Small intestine (tissue), 7 donors: ENCODE results near the gene BLM. TPM values are rescaled to one million over a fixed set of nuclear protein-coding genes. Genes with fewer than 3 reads are reported as not detected.

Experiments
- DNase-seq, 2 donors: peaks; one replicate each; pipeline versions ENCODE4 v3.0.0 to v3.0.0-alpha.2; 2013
- FAIRE-seq: peaks from 2 replicates; lab custom pipeline; 2012; peaks lifted over from hg19 to GRCh38; lab: Jason Lieb, UNC
- H3K27ac ChIP-seq, 3 donors: one replicate each; pipeline ENCODE4 v1.5.1; 2013; ENCODE audit warnings: low read length in 2 of 3, mild to moderate bottlenecking in 2 of 3, control low read depth in 1 of 3, inconsistent platforms in 1 of 3, low read depth in 1 of 3, moderate library complexity in 1 of 3
- H3K27me3 ChIP-seq, 3 donors: one replicate each; pipeline ENCODE4 v1.6.1; 2013; ENCODE audit warnings: low read length in 3 of 3, inconsistent platforms in 1 of 3; ENCODE audit not compliant: control insufficient read depth in 3 of 3, insufficient read depth in 3 of 3
- H3K36me3 ChIP-seq, 3 donors: one replicate each; pipeline ENCODE4 v1.6.1; 2013; ENCODE audit warnings: low read length in 3 of 3, inconsistent platforms in 1 of 3, low read depth in 1 of 3, mild to moderate bottlenecking in 1 of 3, moderate library complexity in 1 of 3; ENCODE audit not compliant: control insufficient read depth in 3 of 3, insufficient read depth in 2 of 3
- H3K4me1 ChIP-seq, 3 donors: one replicate each; pipeline ENCODE4 v1.6.1; 2013; ENCODE audit warnings: low read length in 2 of 3, inconsistent platforms in 1 of 3, low read depth in 1 of 3, mild to moderate bottlenecking in 1 of 3, moderate library complexity in 1 of 3; ENCODE audit not compliant: control insufficient read depth in 3 of 3, insufficient read depth in 2 of 3
- H3K4me3 ChIP-seq, 3 donors: one replicate each; pipeline ENCODE4 v1.5.1; 2013; ENCODE audit warnings: low read length in 3 of 3, control low read depth in 1 of 3, inconsistent platforms in 1 of 3, low read depth in 1 of 3, mild to moderate bottlenecking in 1 of 3, moderate library complexity in 1 of 3
- H3K9me3 ChIP-seq, 2 donors: one replicate each; pipeline ENCODE4 v1.6.1; 2013; ENCODE audit warnings: low read depth in 1 of 2, low read length in 1 of 2; ENCODE audit not compliant: control insufficient read depth in 2 of 2, insufficient read depth in 1 of 2
- WGBS, 3 donors: extraction: QIAGEN DNeasy Blood & Tissue Kit; methylation state at CpG; one replicate each; pipeline ENCODE4 v1.1.7; 2013; 5-methylcytosine and 5-hydroxymethylcytosine counted together
- polyA plus RNA-seq, 4 donors: library from polyadenylated mRNA; stranded (reverse) in 3 of 4; unstranded in 1 of 4; fragments of 200-250 nt in 3 of 4; fragments of 120-200 nt in 1 of 4; gene quantifications; one replicate each; pipeline versions ENCODE4 v1.2.1 to v1.2.3, GENCODE V29; 2013
- donor health status: healthy with polysubstance abuse.
- donor health status: control.
- donor health status: control.
- donor health status: Bipolar disorder and iron deficiency.
- donor health status: healthy.

Gene BLM
- polyA plus RNA-seq, 4 donors = 1.6 to 4.8 (median 3.3) TPM

- no peaks in the 10 kb centered on the region for H3K36me3 ChIP-seq
- no peak for FAIRE-seq
- no peak for DNase-seq
- peaks cover 0 to 5% (median 0%) of the 10 kb centered on the region in 3 donors for H3K4me1 ChIP-seq
- no peaks in the 10 kb centered on the region for H3K9me3 ChIP-seq
- 83 to 88% (median 84%) methylated on average over 7 of the region's 7 CpGs for WGBS, 3 donors
- H3K4me3 ChIP-seq = no peak overlapping the region
- H3K27me3 ChIP-seq = no peaks in the 10 kb centered on the region
- no peak overlapping the region for H3K27ac ChIP-seq
These were observed 143.3 kb downstream of the BLM start for GRCh38 chr15:90860450-90860849.

GRCh38 chr15:90860942-90861675 is 144.0 kb downstream of the BLM start:
- no peak for FAIRE-seq
- 87 to 89% (median 88%) methylated on average over 14 of the region's 14 CpGs for WGBS, 3 donors

DNA sequence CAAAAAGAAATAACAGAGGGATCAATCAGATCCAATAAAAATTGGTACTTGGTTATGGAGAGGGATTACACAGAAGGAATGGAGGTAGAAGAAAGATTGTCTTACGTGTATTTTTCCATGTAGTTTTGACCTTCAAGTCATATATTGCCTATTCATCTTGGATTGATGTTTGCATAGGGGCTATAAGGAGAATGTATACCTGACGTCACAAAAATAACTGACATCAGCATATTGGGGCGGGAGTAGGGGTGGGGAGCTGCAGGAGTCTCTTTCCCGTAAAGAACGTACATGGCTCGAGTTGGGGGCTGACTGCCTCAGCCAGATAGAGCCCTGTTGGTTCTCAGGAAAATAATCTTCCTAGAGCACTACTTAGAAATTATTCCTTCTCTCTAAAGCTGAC is 145.3 kb downstream of the BLM start:
- 91 to 94% (median 92%) methylated on average over 6 of the region's 6 CpGs for WGBS, 3 donors
- no peak for DNase-seq
- Histone ChIP-seq H3K27me3 (no peaks in the 10 kb centered on the region), H3K36me3 (no peaks in the 10 kb centered on the region), H3K9me3 (no peaks in the 10 kb centered on the region), H3K4me1 (no peaks in the 10 kb centered on the region), H3K27ac (no peak overlapping the region), H3K4me3 (no peak overlapping the region)
- FAIRE-seq = no peak

More at GRCh38 chr15:90860942-90861675, 144.0 kb downstream of the BLM start:
- H3K27ac ChIP-seq = no peak overlapping the region
- no peaks in the 10 kb centered on the region for H3K36me3 ChIP-seq
- no peaks in the 10 kb centered on the region for H3K27me3 ChIP-seq
- H3K4me1 ChIP-seq = peaks cover 0 to 5% (median 0%) of the 10 kb centered on the region in 3 donors
- H3K9me3 ChIP-seq = no peaks in the 10 kb centered on the region
- DNase-seq = no peak
- H3K4me3 ChIP-seq = no peak overlapping the region

DNA sequence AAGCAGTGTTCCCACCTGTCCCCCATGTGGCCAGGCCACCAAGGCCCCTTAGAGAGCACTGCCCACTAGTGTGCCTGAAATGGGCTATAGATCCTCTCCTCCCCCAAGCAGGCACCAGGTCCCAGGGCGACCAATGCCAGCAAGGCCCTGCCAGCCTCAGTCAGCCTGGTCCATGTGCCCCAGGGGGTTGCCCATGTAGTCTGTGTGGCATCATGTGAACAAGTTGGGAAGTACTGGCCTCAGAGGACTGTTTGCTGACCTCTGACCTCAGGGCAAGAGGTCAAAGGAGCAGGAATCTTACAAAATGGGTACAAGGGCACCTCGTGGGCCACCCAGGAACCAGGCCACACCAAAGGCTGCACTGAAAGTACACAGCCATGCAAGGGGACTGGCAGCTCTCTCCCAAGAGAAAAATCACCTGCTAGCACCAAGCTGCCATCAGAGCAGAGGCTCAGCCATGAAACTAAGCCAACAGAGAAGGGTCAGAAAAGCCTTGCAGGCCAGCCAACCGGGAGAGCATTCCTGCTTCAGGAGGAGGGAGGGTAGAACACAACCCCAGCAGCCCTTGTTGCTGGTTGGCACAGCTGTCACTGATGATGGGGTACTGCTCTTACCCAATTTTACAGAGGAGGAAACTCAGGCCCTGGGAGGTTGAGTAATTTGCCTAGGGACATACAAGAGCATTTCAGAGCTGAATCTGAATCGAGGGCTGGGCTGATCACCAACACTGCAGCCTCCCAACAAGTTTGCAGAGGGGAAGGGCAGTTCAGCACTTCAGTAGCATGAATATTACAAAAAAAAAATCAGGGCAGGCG is 146.0 kb downstream of the BLM start:
- H3K27me3 ChIP-seq = no peaks in the 10 kb centered on the region
- H3K9me3 ChIP-seq = no peaks in the 10 kb centered on the region
- DNase-seq (no peak), FAIRE-seq (no peak)
- H3K27ac ChIP-seq = no peak overlapping the region
- H3K36me3 ChIP-seq = no peaks in the 10 kb centered on the region
- no peak overlapping the region for H3K4me3 ChIP-seq
- H3K4me1 ChIP-seq = peaks cover 0 to 4% (median 0%) of the 10 kb centered on the region in 3 donors
- WGBS, 3 donors = 70 to 77% (median 75%) methylated on average over 5 of the region's 5 CpGs

DNA sequence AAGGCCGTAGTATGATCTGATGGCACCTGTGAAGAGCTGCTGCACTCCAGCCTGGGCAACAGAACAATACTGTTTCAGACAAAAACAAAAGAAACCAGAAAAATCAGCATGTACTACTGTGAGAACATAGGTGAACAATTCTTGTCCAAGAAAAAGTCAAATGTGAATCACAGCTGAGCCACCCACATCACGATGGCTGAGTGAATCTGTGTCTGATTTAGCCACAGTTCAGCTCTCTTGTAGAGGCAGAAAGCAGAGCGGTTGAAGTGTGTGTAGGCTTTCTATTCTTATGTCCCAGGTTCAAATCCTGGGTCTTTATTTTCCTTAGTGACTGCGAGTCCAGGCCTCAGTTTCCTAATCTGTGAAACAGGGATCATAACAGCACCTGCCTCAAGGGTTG is 146.8 kb downstream of the BLM start:
- H3K9me3 ChIP-seq = no peaks in the 10 kb centered on the region
- no peak overlapping the region for H3K4me3 ChIP-seq
- H3K36me3 ChIP-seq = peaks cover 0 to 2% (median 0%) of the 10 kb centered on the region in 3 donors
- DNase-seq (no peak), FAIRE-seq (no peak)
- no peaks in the 10 kb centered on the region for H3K27me3 ChIP-seq
- peaks cover 0 to 12% (median 0%) of the 10 kb centered on the region in 3 donors for H3K4me1 ChIP-seq
- no peak overlapping the region for H3K27ac ChIP-seq
- WGBS, 3 donors = 87 to 94% (median 91%) methylated on average over 4 of the region's 4 CpGs

DNA sequence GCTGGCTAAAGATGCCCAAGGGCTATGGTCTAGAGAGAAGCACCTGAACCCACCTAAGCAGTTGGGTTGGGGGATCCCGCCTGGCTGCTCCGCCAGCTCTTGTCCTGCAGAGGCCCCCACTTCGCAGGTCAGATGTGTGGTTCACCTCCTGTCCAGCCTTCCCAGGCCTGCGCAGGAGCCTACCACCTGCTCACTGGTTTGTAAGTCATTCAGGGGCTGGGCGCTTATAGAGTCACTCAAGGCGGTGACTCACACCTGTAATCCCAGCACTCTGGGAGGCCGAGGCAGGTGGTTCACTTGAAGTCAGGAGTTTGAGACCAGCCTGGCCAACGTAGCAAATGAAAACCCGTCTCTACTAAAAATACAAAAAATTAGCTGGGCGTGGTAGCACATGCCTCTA is 147.4 kb downstream of the BLM start:
- WGBS, 3 donors = 84 to 90% (median 87%) methylated on average over 10 of the region's 10 CpGs
- Histone ChIP-seq H3K4me1 (peaks cover 0 to 17% (median under 1%) of the 10 kb centered on the region in 3 donors), H3K27ac (no peak overlapping the region), H3K36me3 (peaks cover 0 to 2% (median 0%) of the 10 kb centered on the region in 3 donors), H3K4me3 (no peak overlapping the region), H3K9me3 (no peaks in the 10 kb centered on the region), H3K27me3 (no peaks in the 10 kb centered on the region)
- no peak for DNase-seq
- no peak for FAIRE-seq

- Histone ChIP-seq H3K36me3 (peaks cover 0 to 2% (median 0%) of the 10 kb centered on the region in 3 donors), H3K4me1 (peaks cover 3 to 29% (median 11%) of the 10 kb centered on the region in 3 donors), H3K27ac (no peak overlapping the region), H3K27me3 (no peaks in the 10 kb centered on the region), H3K4me3 (no peak overlapping the region), H3K9me3 (no peaks in the 10 kb centered on the region)
- WGBS, 3 donors = 89 to 93% (median 91%) methylated on average over 4 of the region's 4 CpGs
- FAIRE-seq (no peak), DNase-seq (no peak)
These were observed 148.6 kb downstream of the BLM start for GRCh38 chr15:90865702-90866101.
